Kidney (tissue), 14 donors: Measurements from ENCODE around the gene COPS8. TPM values are rescaled to one million over a fixed set of nuclear protein-coding genes. Genes with fewer than 3 reads are reported as not detected.

Source experiments
- DNase-seq, 5 donors: peaks; one replicate each; pipeline ENCODE4 v3.0.0-alpha.2; 2013 to 2020
- FAIRE-seq: peaks from 2 replicates; lab custom pipeline; 2012; peaks lifted over from hg19 to GRCh38; lab: Jason Lieb, UNC
- H3K27ac ChIP-seq, 2 donors: one replicate each; pipeline ENCODE4 v1.7.0; 2013; ENCODE audit warnings: low read depth in 2 of 2, low read length in 2 of 2, inconsistent platforms in 1 of 2
- H3K27me3 ChIP-seq: one replicate; pipeline ENCODE4 v1.7.1; 2013; ENCODE audit warnings: low read length, inconsistent platforms; ENCODE audit not compliant: control insufficient read depth, insufficient read depth
- H3K36me3 ChIP-seq, 3 donors: one replicate each; pipeline versions ENCODE4 v1.7.0 to v1.7.1; 2013; ENCODE audit warnings: low read length in 3 of 3, control low read depth in 1 of 3, inconsistent platforms in 1 of 3; ENCODE audit not compliant: insufficient read depth in 3 of 3, control insufficient read depth in 2 of 3
- H3K4me1 ChIP-seq, 3 donors: one replicate each; pipeline versions ENCODE4 v1.7.0 to v1.7.1; 2013; ENCODE audit warnings: low read length in 3 of 3, inconsistent platforms in 1 of 3, low read depth in 1 of 3; ENCODE audit not compliant: control insufficient read depth in 2 of 3, insufficient read depth in 2 of 3
- H3K4me3 ChIP-seq, 3 donors: one replicate each; pipeline versions ENCODE4 v1.7.0 to v1.8.1; 2013; ENCODE audit warnings: low read length in 3 of 3, control low read depth in 1 of 3, inconsistent platforms in 1 of 3
- H3K9ac ChIP-seq, 3 donors: one replicate each; pipeline versions ENCODE4 v1.7.0 to v1.7.1; 2013; ENCODE audit warnings: low read length in 3 of 3, control low read depth in 1 of 3, inconsistent platforms in 1 of 3
- H3K9me3 ChIP-seq, 3 donors: one replicate each; pipeline versions ENCODE4 v1.7.0 to v1.7.1; 2013; ENCODE audit warnings: low read length in 3 of 3, control low read depth in 1 of 3, inconsistent platforms in 1 of 3; ENCODE audit not compliant: control insufficient read depth in 2 of 3, insufficient read depth in 1 of 3
- intact Hi-C: fragments of 100-400 bp; cut with DNase I; formaldehyde crosslinking; loops from one replicate; pipeline ENCODE4 v1.11.1; 2022
- polyA plus RNA-seq: library from polyadenylated mRNA; stranded (reverse); fragments of 350-450 nt; fragmentation: Illumina TruSeq; extraction: RNeasy Lipid Tissue Mini Kit (QIAGEN cat#74804); gene quantifications from one replicate; pipeline ENCODE4 v1.2.3, GENCODE V29; 2014; ENCODE audit warnings: low read depth, low replicate concordance; ENCODE audit not compliant: insufficient read depth
- total RNA-seq: library from RNA; stranded (reverse); fragmentation: NEBNext Ultra II Directional; extraction: Animal tissue kit (Norgen Biotek cat#: 25700); gene quantifications from one replicate; pipeline ENCODE4 v1.2.1, GENCODE V29; 2021
- TF ChIP-seq, protein P1 (sequence below): IDR thresholded peaks from 3 replicates; pipeline ENCODE4 v1.5.1; 2012; ENCODE audit warnings: mild to moderate bottlenecking, moderate library complexity, borderline replicate concordance; ENCODE audit not compliant: insufficient read depth; ENCODE audit errors: extremely low read depth
- donor health status: control.
- donor health status: control.
- donor health status: control.
- donor health status: control.
- donor health status: control.
- donor health status: DM: yes; HTN: yes; CAD: no.
- donor health status: Normal renal cell carcinoma (clear cell type).

COPS8 gene
- total and polyA plus RNA-seq, 2 donors from 2014 or later = 40.7 to 67.6 TPM

DNA sequence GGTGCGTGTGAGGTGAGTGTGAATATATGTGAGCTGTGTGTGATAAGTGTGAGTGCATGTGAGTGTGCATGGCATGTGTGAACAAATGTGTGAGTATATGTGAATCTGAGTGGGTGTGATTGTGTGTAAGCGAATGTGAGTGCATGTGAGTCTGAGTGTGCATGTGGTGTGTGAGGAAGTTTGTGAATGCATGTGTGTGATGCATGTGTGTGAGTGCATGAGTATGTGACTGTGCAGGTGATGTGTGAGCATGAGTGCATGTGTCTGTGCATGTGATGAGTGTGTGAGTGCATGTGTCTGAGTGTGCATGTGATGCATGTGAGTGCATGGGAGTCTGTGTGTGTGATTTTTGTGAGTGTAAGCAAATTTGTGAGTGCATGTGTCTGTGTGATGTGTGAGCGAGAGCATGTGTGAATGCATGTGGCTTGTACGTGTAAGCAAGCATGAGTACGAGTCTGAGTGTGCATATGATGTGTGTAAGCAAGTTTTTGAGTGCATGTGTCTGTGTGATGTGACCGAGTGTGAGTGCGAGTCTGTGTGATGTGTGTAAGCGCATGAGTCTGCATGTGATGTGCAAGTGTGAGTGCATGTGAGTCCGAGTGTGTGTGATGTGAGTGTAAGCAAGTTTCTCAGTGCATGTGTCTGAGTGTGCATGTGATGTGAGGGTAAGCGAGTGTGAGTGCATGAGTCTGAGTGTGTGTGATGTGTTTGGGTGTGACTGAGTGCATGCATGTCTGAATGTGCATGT, 43.3 kb downstream of the COPS8 start:
- Histone ChIP-seq H3K9me3 (peaks cover 0 to 1% (median 0%) of the 10 kb centered on the region in 3 donors), H3K4me1 (no peaks in the 10 kb centered on the region), H3K9ac (no peak overlapping the region), H3K4me3 (no peak overlapping the region), H3K27me3 (no peaks in the 10 kb centered on the region), H3K27ac (no peak overlapping the region), H3K36me3 (no peaks in the 10 kb centered on the region)
- no peak for DNase-seq
- no peak for FAIRE-seq
- TF ChIP-seq, protein P1, sequence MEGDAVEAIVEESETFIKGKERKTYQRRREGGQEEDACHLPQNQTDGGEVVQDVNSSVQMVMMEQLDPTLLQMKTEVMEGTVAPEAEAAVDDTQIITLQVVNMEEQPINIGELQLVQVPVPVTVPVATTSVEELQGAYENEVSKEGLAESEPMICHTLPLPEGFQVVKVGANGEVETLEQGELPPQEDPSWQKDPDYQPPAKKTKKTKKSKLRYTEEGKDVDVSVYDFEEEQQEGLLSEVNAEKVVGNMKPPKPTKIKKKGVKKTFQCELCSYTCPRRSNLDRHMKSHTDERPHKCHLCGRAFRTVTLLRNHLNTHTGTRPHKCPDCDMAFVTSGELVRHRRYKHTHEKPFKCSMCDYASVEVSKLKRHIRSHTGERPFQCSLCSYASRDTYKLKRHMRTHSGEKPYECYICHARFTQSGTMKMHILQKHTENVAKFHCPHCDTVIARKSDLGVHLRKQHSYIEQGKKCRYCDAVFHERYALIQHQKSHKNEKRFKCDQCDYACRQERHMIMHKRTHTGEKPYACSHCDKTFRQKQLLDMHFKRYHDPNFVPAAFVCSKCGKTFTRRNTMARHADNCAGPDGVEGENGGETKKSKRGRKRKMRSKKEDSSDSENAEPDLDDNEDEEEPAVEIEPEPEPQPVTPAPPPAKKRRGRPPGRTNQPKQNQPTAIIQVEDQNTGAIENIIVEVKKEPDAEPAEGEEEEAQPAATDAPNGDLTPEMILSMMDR = no peak
- intact Hi-C loops = no loop called here

DNA sequence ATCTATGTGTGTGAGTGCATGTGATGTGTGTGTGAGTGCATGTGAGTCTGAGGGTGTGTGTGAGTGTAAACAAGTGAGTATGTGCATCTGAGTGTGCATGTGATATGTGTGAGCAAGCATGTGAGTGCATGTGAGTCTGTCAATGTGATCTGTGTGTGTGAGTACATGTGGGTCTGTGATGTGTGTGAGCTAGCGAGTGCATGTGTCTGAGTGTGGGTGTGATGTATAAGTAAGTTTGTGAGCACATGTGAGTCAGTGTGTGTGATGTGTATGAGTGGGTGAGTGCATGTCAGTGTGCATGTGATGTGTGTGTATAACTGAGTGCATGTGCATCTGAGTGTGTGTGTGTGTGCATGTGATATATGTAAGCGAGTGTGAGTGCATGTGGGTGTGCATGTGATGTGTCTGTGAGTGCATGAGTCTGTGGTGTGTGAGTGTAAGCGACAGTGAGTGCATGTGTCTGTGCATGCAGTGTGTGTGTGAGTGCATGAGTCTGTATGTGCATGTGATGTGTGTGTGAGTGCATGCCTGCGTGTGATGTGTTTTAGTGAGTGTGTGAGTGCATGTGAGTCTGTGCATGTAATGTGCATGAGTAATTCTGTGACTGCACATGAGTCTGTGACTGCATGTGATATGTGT, 44.1 kb downstream of the COPS8 start:
- FAIRE-seq = no peak

DNA sequence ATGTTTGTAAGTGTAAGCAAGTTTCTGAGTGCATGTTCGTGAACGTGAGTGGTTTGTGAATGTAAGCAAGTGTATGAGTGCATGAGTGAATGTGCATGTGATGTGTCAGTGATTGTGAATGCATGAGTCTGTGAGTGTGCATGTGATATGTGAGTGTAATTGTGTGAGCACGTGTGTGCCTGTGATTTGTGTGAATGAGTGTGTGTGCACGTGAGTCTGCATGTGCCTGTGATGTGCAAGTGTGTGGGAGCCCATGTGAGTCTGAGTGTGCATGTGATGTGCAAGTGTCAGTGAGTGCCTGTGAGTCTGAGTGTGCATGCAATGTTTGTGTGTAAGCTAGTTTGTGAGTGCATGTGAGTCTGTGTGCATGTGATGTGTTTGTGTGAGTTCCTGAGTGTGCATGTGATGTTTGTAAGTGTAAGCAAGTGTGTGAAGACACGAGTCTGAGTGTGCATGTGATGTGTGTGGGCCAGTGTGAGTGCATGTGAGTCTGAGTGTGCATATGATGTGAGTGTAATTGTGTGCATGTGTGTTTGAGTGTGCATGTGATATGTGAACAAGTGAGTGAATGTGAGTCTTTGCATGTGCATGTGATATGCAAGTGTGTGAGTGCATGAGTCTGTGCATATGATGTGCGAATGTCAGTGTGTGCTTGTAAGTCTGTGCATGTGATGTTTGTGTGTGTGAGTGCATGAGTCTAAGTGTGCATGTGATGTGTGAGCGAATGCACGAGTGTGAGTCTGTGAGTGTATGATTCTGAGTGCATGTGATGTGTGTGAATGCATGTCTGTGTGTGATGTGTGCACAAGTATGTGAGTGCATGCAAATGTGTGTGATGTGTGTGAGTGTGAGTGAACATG, 45.1 kb downstream of the COPS8 start:
- TF ChIP-seq, protein P1 = no peak
- no peaks in the 10 kb centered on the region for H3K27me3 ChIP-seq
- H3K27ac ChIP-seq = no peak overlapping the region
- no peak for DNase-seq
- no peak overlapping the region for H3K4me3 ChIP-seq
- H3K9ac ChIP-seq = no peak overlapping the region
- H3K4me1 ChIP-seq = no peaks in the 10 kb centered on the region
- peaks cover 0 to 1% (median 0%) of the 10 kb centered on the region in 3 donors for H3K9me3 ChIP-seq
- intact Hi-C loops = no loop called here
- FAIRE-seq = no peak
- H3K36me3 ChIP-seq = no peaks in the 10 kb centered on the region

More for the DNA sequence above, 44.1 kb downstream of the COPS8 start:
- DNase-seq = no peak
- TF ChIP-seq, protein P1 = no peak
- Histone ChIP-seq H3K9me3 (peaks cover 0 to 1% (median 0%) of the 10 kb centered on the region in 3 donors), H3K4me1 (no peaks in the 10 kb centered on the region), H3K36me3 (no peaks in the 10 kb centered on the region), H3K9ac (no peak overlapping the region), H3K27me3 (no peaks in the 10 kb centered on the region), H3K27ac (no peak overlapping the region), H3K4me3 (no peak overlapping the region)
- intact Hi-C loops = no loop called here
